ENCODE measurements around the gene RHOF.

RHOF gene

DNA sequence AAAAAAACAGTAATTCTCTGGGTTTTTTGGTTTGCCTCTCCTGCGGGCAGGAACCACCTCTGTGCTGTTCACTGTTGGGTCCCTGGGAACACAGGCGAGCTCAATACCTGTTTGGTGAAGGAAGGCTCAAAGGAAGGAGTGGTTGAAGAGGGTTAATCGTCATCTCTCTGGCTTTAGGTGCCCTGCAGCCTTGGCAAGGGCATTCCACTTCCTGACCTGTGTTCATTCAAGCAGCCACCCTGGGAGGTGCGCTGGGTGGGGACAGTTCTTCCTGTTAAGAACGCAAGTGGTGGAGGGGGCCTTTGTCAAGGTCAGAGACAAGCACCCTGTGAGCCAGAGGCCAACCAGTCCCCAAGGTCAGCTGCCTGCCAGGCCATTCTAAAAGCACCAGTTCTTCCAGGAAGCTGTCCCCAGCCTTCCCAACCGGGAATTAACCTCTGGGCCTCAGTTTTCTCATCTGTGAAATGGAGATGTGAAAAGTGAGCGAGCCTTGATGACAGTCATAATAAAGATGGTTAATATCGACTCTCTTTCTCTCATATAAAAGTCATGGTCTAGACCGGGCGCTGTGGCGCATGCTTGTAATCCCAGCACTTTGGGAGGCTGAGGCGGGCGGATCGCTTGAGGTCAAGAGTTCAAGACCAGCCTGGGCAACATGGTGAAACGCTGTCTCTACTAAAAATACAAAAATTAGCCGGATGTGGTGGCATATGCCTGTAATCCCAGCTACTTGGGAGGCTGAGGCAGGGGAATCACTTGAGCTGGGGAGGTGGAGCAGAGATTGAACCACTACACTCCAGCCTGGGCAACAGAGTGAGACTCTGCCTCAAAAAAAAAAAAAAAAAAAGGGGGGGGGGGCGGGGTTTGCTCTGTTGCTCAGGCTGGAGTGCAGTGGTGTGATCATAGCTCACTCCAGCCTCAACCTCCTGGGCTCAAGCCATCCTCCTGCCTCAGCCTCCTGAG lies 6.1 kb downstream of the RHOF start:
- Histone ChIP-seq H4K20me1 (peaks cover 18% of the 10 kb centered on the region), H3K4me2 (peak overlapping the region; percentile 93), H3K27ac (peak overlapping the region; percentile 95), H3K36me3 (peaks cover 30% of the 10 kb centered on the region), H3K27me3 (no peaks in the 10 kb centered on the region), H3K9me3 (no peaks in the 10 kb centered on the region), H3K4me3 (no peak overlapping the region), H3K9ac (no peak overlapping the region), H3K4me1 (peaks cover 70% of the 10 kb centered on the region)
- no peak for TF ChIP-seq Cebpa-rat (IDR thresholded peaks at IDR 0.05)

DNA sequence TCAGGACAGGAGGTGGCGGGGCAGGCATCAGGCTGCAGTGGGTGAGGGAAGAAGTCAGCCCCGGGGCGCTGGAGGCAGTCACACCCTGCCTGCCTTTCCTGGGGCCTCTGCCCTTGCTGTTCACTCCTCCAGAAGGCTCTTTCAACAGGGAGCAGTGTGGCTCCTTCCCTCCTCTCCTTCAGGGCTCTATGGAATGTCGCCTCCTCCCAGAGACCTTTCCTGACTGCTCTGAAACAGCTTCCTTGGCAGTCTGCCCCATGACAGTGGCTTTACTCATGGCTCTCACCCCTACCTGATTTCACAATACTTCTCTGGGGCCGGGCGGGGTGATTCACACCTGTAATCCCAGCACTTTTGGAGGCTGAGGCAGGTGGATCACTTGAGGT lies 7.1 kb downstream of the RHOF start:
- Histone ChIP-seq H3K36me3 (peaks cover 30% of the 10 kb centered on the region), H3K9ac (no peak overlapping the region)

DNA sequence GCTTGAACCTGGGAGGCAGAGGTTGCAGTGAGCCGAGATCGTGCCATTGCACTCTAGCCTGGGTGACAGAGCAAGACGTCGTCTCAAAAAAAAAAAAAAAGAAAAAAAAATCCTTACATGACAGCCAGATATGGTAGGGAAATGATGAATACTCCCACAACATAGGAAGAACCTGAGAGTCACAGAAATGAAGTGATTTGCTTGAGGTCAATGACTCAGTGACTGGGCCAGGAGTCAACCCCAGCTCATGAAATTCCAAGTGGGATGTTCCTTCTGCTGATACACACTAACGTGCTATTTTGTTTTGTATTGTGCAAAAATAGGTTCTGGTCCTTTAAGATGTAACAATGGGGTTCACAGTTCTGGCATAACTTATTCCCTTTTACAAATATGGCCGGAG lies 9.0 kb downstream of the RHOF start:
- Histone ChIP-seq H3K27me3 (no peaks in the 10 kb centered on the region), H3K4me3 (no peak overlapping the region), H3K9ac (no peak overlapping the region), H3K36me3 (peaks cover 47% of the 10 kb centered on the region), H3K4me1 (peaks cover 68% of the 10 kb centered on the region), H4K20me1 (peaks cover 32% of the 10 kb centered on the region), H3K27ac (no peak overlapping the region), H3K9me3 (no peaks in the 10 kb centered on the region), H3K4me2 (no peak overlapping the region)
- no peak for TF ChIP-seq Cebpa-rat (IDR thresholded peaks at IDR 0.05)

More for the DNA sequence above, 7.1 kb downstream of the RHOF start:
- no peaks in the 10 kb centered on the region for H3K27me3 ChIP-seq
- H3K9me3 ChIP-seq: no peaks in the 10 kb centered on the region
- peaks cover 18% of the 10 kb centered on the region for H4K20me1 ChIP-seq
- H3K4me1 ChIP-seq: peaks cover 70% of the 10 kb centered on the region
- TF ChIP-seq Cebpa-rat (IDR thresholded peaks at IDR 0.05): no peak
- H3K27ac ChIP-seq: peak overlapping the region; percentile 31; the same call in 1 of the 2 replicates
- H3K4me2 ChIP-seq: no peak overlapping the region
- no peak overlapping the region for H3K4me3 ChIP-seq

DNA sequence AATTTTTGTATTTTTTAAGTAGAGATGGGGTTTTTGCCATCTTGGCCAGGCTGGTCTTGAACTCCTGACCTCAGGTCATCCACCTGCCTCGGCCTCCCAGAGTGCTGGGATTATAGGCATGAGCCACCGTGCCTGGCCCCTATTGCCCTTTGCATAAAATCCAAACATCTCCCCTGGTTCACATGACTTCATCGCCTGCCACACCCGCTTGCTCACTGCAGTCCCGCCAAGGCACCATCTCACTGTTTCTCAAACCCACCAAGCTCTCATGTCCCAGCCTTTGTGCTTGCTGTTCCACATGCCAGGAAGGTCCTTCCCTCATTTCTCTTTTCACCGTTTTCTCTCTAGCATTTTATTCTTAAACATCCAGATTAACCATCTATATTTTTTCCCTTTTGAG lies 9.7 kb downstream of the RHOF start:
- H3K4me3 ChIP-seq: no peak overlapping the region
- H3K9ac ChIP-seq: no peak overlapping the region
- peaks cover 54% of the 10 kb centered on the region for H3K36me3 ChIP-seq
- H3K27ac ChIP-seq: no peak overlapping the region
- no peak for TF ChIP-seq Cebpa-rat (IDR thresholded peaks at IDR 0.05)
- H3K4me2 ChIP-seq: no peak overlapping the region
- H3K9me3 ChIP-seq: no peaks in the 10 kb centered on the region
- H3K4me1 ChIP-seq: peaks cover 68% of the 10 kb centered on the region
- H4K20me1 ChIP-seq: peaks cover 32% of the 10 kb centered on the region
- no peaks in the 10 kb centered on the region for H3K27me3 ChIP-seq

DNA sequence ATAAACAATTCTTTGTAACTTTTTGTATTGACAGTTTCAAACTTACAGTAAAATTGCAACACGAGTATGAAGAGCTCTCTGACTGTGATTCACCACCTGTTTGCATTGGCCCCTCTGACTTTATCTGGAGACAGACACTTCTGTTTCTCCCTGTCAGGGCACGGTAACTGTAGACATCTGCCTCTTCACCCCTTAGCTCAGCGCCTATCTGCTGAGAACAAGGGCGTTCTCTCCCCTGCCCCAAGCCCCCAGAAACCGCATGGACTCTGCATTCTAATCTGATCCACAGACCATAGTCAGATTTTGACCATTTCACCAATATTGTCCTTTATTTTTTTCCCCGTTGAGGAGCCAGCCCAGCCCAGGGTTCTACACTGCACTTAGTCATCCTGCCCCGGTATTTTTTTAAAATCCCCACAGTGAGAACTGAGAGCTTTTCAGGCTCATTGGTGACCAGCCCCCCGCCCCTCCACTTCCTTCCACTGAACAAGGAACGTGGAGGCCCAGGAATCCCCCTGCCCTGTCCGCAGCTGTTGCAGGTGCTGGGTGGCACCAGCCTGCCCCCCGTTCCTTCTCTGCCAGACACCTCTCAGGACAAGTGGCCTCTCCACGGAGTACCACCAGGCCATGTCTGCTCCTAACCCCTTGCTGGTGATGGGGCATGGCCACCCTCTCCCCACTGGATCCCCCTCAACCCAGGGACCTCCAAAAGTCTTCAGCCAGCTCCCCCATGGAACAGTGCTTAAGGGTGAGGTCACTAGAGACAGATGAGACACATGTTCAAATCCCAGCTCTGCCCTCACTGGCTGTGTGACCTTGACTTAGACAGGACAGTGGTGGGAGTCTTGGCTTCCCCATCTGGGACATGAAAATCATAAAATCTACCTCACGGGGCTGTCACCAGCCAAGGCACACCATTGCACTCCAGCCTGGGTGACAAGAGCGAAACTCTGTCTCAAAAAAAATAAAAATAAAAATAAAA lies 11.2 kb downstream of the RHOF start:
- H3K4me2 ChIP-seq: peak overlapping the region; percentile 93
- peaks cover 32% of the 10 kb centered on the region for H4K20me1 ChIP-seq
- H3K36me3 ChIP-seq: peaks cover 59% of the 10 kb centered on the region
- TF ChIP-seq Cebpa-rat (IDR thresholded peaks at IDR 0.05): no peak
- no peaks in the 10 kb centered on the region for H3K9me3 ChIP-seq
- H3K4me3 ChIP-seq: peak overlapping the region; percentile 32
- H3K9ac ChIP-seq: peak overlapping the region; percentile 68
- H3K4me1 ChIP-seq: peaks cover 60% of the 10 kb centered on the region
- no peaks in the 10 kb centered on the region for H3K27me3 ChIP-seq
- peak overlapping the region; percentile 80 for H3K27ac ChIP-seq

DNA sequence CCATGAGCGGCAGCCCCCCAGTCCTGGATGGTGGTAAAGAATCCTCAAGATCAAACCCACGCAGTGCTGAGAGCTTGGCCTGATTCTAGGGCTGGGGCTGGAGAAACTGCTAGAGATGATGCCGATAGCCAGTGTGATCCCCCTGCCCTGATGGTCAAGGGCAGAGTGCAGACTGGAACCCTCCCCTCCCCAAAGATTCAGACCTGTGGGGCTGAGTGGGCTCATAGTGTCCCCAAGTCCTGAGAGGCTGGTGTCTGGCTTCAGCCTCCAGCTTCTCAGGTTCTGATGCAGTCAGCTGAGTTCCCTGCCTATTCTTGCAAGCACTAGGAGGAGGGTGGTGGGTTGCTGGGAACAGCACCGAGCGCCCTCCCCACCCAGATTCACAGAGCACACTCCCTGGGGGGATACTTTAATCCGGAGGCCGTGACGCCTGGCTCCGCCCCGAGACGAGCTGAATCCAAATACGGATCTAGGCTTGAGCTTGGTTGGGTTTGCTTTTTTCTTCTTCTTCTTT lies 11.9 kb downstream of the RHOF start:
- TF ChIP-seq Cebpa-rat (IDR thresholded peaks at IDR 0.05): no peak
- Histone ChIP-seq H3K4me2 (peak overlapping the region; percentile 93), H3K4me1 (peaks cover 56% of the 10 kb centered on the region), H3K27ac (peak overlapping the region; percentile 80), H3K4me3 (peak overlapping the region; percentile 32), H3K9ac (peak overlapping the region; percentile 68), H3K36me3 (peaks cover 56% of the 10 kb centered on the region), H3K27me3 (no peaks in the 10 kb centered on the region), H3K9me3 (no peaks in the 10 kb centered on the region), H4K20me1 (peaks cover 32% of the 10 kb centered on the region)

DNA sequence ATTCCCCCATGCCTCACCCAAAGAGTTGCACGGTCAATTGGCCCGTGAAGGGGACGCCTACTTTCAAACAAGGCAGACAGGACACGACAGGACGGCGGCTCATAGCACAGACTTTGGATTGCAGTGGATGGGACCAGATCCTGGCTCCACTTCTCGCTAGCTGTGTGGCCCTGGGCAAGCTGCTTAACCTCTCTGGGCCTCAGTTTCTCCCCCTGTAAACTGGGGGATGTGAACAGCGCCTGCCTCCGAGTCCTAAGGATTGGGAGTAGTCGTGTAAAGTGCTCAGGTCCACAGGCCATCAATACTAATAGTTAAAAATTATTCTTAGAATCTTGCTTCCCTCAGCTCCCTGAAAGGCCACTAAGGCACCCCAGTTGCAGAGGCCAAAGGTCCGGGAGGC lies 13.1 kb downstream of the RHOF start:
- Histone ChIP-seq H3K27ac (0 out of 2 replicates have a peak overlapping the region, but pooled peaks have one; percentile 80), H3K9me3 (no peaks in the 10 kb centered on the region), H3K27me3 (no peaks in the 10 kb centered on the region), H3K4me1 (peaks cover 63% of the 10 kb centered on the region), H3K4me3 (no peak overlapping the region), H3K4me2 (peak overlapping the region; percentile 93), H3K36me3 (peaks cover 46% of the 10 kb centered on the region), H4K20me1 (peaks cover 32% of the 10 kb centered on the region), H3K9ac (no peak overlapping the region; the same call in 1 of the 2 replicates)
- no peak for TF ChIP-seq Cebpa-rat (IDR thresholded peaks at IDR 0.05)

DNA sequence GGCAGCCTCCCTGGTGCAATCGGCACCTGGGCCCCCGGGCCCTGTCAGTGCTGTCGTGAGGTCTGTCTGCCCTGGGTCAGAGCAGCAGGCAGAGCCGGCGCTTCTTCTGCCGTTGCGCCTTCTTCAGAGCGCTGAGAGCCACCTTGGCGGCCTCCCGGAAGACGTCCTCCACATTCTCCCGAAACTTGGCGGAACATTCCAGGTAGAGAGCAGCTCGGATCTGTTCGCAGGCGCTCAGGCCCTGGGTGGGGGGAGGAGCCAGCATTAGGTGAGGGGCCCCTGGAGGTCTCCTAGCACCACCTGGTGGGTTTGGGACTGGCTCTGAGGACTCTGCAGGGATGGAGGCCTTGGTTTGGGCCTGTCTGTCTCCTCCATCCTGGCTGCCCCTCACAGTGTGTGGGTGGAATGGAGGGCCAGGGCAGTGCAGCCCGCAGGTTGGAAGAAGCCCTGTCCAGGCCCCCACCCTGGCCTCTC lies 14.0 kb downstream of the RHOF start:
- peaks cover 32% of the 10 kb centered on the region for H4K20me1 ChIP-seq
- no peaks in the 10 kb centered on the region for H3K9me3 ChIP-seq
- peaks cover 71% of the 10 kb centered on the region for H3K4me1 ChIP-seq
- no peak for TF ChIP-seq Cebpa-rat (IDR thresholded peaks at IDR 0.05)
- no peak overlapping the region for H3K4me3 ChIP-seq
- peak overlapping the region; percentile 52 for H3K4me2 ChIP-seq
- H3K36me3 ChIP-seq: peaks cover 46% of the 10 kb centered on the region
- peak overlapping the region; percentile 30; the same call in 1 of the 2 replicates for H3K27ac ChIP-seq
- no peaks in the 10 kb centered on the region for H3K27me3 ChIP-seq
- H3K9ac ChIP-seq: 0 out of 2 replicates have a peak overlapping the region, but pooled peaks have one; percentile 11

Measured in BLaER1 (cell line).